H1 (cell line): ENCODE data around the gene DMGDH. TPM values are rescaled to one million over a fixed set of nuclear protein-coding genes. Genes with fewer than 3 reads are reported as not detected.

Source experiments
- CTCF ChIA-PET: fragments of 300-600 bp; sonication (Branson Sonifier 250); formaldehyde crosslinking; loops from one replicate; lab custom pipeline; 2021; ENCODE audit not compliant: partially characterized antibody; lab: Charles Lee
- POLR2A ChIA-PET: fragments of 300-600 bp; sonication (Branson Sonifier 250); formaldehyde crosslinking; loops from one replicate; lab custom pipeline; 2021; ENCODE audit warnings: inconsistent platforms; ENCODE audit not compliant: partially characterized antibody; lab: Charles Lee
- DNase-seq, 2 experiments: peaks; one replicate each; pipeline versions ENCODE4 v3.0.0 to v3.0.0-alpha.2; 2010 to 2022; ENCODE audit warnings: low spot score in 2 of 2, low read depth in 1 of 2, mixed read lengths in 1 of 2
- FAIRE-seq: peaks from 2 replicates; lab custom pipeline; 2011; peaks lifted over from hg19 to GRCh38; lab: Jason Lieb, UNC
- H2AFZ ChIP-seq: 2 replicates; pipeline ENCODE4 v1.8.1; 2012; ENCODE audit warnings: low read length, inconsistent platforms
- H2AK5ac ChIP-seq: 2 replicates; pipeline ENCODE4 v1.6.1; 2013; ENCODE audit warnings: low read depth, low read length
- H2BK120ac ChIP-seq: replicated peaks from 2 replicates; pipeline ENCODE3; 2013; ENCODE audit warnings: low read depth, low read length, inconsistent platforms
- H2BK12ac ChIP-seq: 2 replicates; pipeline ENCODE4 v1.6.1; 2013; ENCODE audit warnings: low read depth, low read length
- H2BK15ac ChIP-seq: 2 replicates; pipeline ENCODE4 v1.6.1; 2013; ENCODE audit warnings: low read length
- H2BK20ac ChIP-seq: 2 replicates; pipeline ENCODE4 v1.6.1; 2013; ENCODE audit warnings: low read length
- H2BK5ac ChIP-seq: 2 replicates; pipeline ENCODE4 v1.6.1; 2013; ENCODE audit warnings: low read depth, low read length
- H3K14ac ChIP-seq: 2 replicates; pipeline ENCODE4 v1.6.1; 2013; ENCODE audit warnings: inconsistent platforms; ENCODE audit not compliant: insufficient read length
- H3K18ac ChIP-seq: 2 replicates; pipeline ENCODE4 v1.6.1; 2013; ENCODE audit warnings: low read length; ENCODE audit errors: extremely low read depth
- H3K23ac ChIP-seq: 2 replicates; pipeline ENCODE4 v1.6.1; 2013; ENCODE audit warnings: inconsistent platforms; ENCODE audit not compliant: insufficient read length
- H3K23me2 ChIP-seq: 2 replicates; pipeline ENCODE4 v1.6.1; 2013; ENCODE audit warnings: low read depth, low read length
- H3K27ac ChIP-seq: 2 replicates; pipeline ENCODE4 v1.6.1; 2011; ENCODE audit warnings: low read depth, low read length, inconsistent platforms
- H3K27me3 ChIP-seq, 4 experiments: replicated peaks in 1 of 4; 1 replicate in 1 of 4; 2 replicates in 3 of 4; pipeline versions ENCODE4 v1.6.1 to v1.8.1; 2011 to 2013; ENCODE audit warnings: low read length in 3 of 4, mild to moderate bottlenecking in 3 of 4, inconsistent platforms in 2 of 4, mixed read lengths in 2 of 4, moderate library complexity in 1 of 4; ENCODE audit not compliant: control insufficient read depth in 3 of 4, insufficient read depth in 3 of 4; ENCODE audit errors: extremely low read depth in 1 of 4
- H3K36me3 ChIP-seq, 4 experiments: 2 replicates each; pipeline versions ENCODE4 v1.6.1 to v1.8.1; 2011 to 2013; ENCODE audit warnings: mild to moderate bottlenecking in 4 of 4, low read length in 3 of 4, moderate library complexity in 2 of 4, control low read depth in 1 of 4, inconsistent platforms in 1 of 4; ENCODE audit not compliant: insufficient read depth in 4 of 4, control insufficient read depth in 2 of 4
- H3K4ac ChIP-seq: replicated peaks from 2 replicates; pipeline ENCODE3; 2013; ENCODE audit warnings: low read length, low read depth, mixed read lengths, inconsistent platforms; ENCODE audit not compliant: insufficient read length
- H3K4me1 ChIP-seq, 4 experiments: replicated peaks in 1 of 4; 1 replicate in 1 of 4; 2 replicates in 3 of 4; pipeline versions ENCODE4 v1.6.1 to v1.8.1; 2011 to 2013; ENCODE audit warnings: low read length in 3 of 4, inconsistent platforms in 2 of 4, mixed read lengths in 1 of 4; ENCODE audit not compliant: insufficient read depth in 4 of 4, control insufficient read depth in 3 of 4
- H3K4me2 ChIP-seq, 2 experiments: 2 replicates each; pipeline versions ENCODE4 v1.6.1 to v1.8.1; 2011 to 2013; ENCODE audit warnings: low read depth in 2 of 2, low read length in 2 of 2, control low read depth in 1 of 2, inconsistent platforms in 1 of 2, mild to moderate bottlenecking in 1 of 2; ENCODE audit not compliant: insufficient read depth in 1 of 2
- H3K4me3 ChIP-seq, 4 experiments: fragments of 200-600, 300-600 bp in 1 of 4; sonication (generic), shearing (Covaris generic), sonication (Bioruptor Twin) in 1 of 4; 2 replicates each; pipeline versions ENCODE4 v1.5.1 to v1.8.1; 2011 to 2016; ENCODE audit warnings: low read length in 4 of 4, low read depth in 3 of 4, control low read depth in 2 of 4, inconsistent platforms in 2 of 4, mild to moderate bottlenecking in 2 of 4, mixed read lengths in 1 of 4, moderate library complexity in 1 of 4; ENCODE audit not compliant: insufficient read depth in 2 of 4; ENCODE audit errors: extremely low read depth in 1 of 4
- H3K56ac ChIP-seq: replicated peaks from 2 replicates; pipeline ENCODE3; 2013; ENCODE audit warnings: low read depth, mild to moderate bottlenecking, mixed read lengths, low read length, inconsistent platforms; ENCODE audit not compliant: insufficient read length
- H3K79me1 ChIP-seq: 2 replicates; pipeline ENCODE4 v1.6.1; 2013; ENCODE audit warnings: low read depth, low read length, control low read depth
- H3K79me2 ChIP-seq, 2 experiments: 2 replicates each; pipeline versions ENCODE4 v1.6.1 to v1.8.1; 2012 to 2013; ENCODE audit warnings: low read length in 2 of 2, mild to moderate bottlenecking in 2 of 2, inconsistent platforms in 1 of 2; ENCODE audit not compliant: insufficient read depth in 2 of 2, control insufficient read depth in 1 of 2
- H3K9ac ChIP-seq, 4 experiments: replicated peaks in 1 of 4; 1 replicate in 1 of 4; 2 replicates in 3 of 4; pipeline versions ENCODE4 v1.6.1 to v1.8.1; 2011 to 2013; ENCODE audit warnings: low read depth in 3 of 4, low read length in 3 of 4, control low read depth in 2 of 4, mild to moderate bottlenecking in 2 of 4, moderate library complexity in 2 of 4, inconsistent platforms in 1 of 4; ENCODE audit errors: extremely low read depth in 1 of 4
- H3K9me3 ChIP-seq, 2 experiments: 2 replicates each; pipeline versions ENCODE4 v1.6.1 to v1.8.1; 2012 to 2013; ENCODE audit warnings: mild to moderate bottlenecking in 2 of 2, moderate library complexity in 2 of 2, control low read depth in 1 of 2, inconsistent platforms in 1 of 2, low read depth in 1 of 2, low read length in 1 of 2, mixed read lengths in 1 of 2; ENCODE audit not compliant: insufficient read depth in 2 of 2
- H4K20me1 ChIP-seq, 2 experiments: replicated peaks in 1 of 2; 2 replicates each; pipeline versions ENCODE3 to v1.8.1; 2011 to 2013; ENCODE audit warnings: inconsistent platforms in 2 of 2, low read length in 2 of 2, mild to moderate bottlenecking in 1 of 2; ENCODE audit not compliant: insufficient read depth in 2 of 2, control insufficient read depth in 1 of 2
- H4K5ac ChIP-seq: 2 replicates; pipeline ENCODE4 v1.6.1; 2013; ENCODE audit warnings: low read length, low read depth, mixed read lengths, inconsistent platforms; ENCODE audit not compliant: insufficient read length
- H4K8ac ChIP-seq: 2 replicates; pipeline ENCODE4 v1.8.0; 2013; ENCODE audit warnings: mild to moderate bottlenecking, moderate library complexity, low read length, inconsistent platforms; ENCODE audit not compliant: insufficient read depth; ENCODE audit errors: extremely low read depth
- H4K91ac ChIP-seq: replicated peaks from 2 replicates; pipeline ENCODE3; 2013; ENCODE audit warnings: low read length, mixed read lengths, inconsistent platforms; ENCODE audit not compliant: insufficient read length
- CBX5 ChIP-seq: fragments of 300-800, 300-1000 bp; sonication (generic); IDR thresholded peaks from 2 replicates; pipeline ENCODE4 v1.7.1; 2016; ENCODE audit warnings: antibody characterized with exemption, low read length, low read depth
- CHD1 ChIP-seq: IDR thresholded peaks from 2 replicates; pipeline ENCODE4 v1.6.1; 2012; ENCODE audit warnings: low read depth, low read length, improper control_type of control experiment
- CREB1 ChIP-seq: IDR thresholded peaks from 2 replicates; pipeline ENCODE4 v1.6.1; 2012; ENCODE audit warnings: inconsistent platforms
- MAFK ChIP-seq: IDR thresholded peaks from 2 replicates; pipeline ENCODE4 v1.6.1; 2012; ENCODE audit warnings: low read depth, mild to moderate bottlenecking, improper control_type of control experiment, low read length
- NRF1 ChIP-seq: IDR thresholded peaks from 2 replicates; pipeline ENCODE4 v1.6.1; 2011; ENCODE audit warnings: mild to moderate bottlenecking, low read depth, low read length, improper control_type of control experiment
- RBBP5 ChIP-seq: IDR thresholded peaks from 2 replicates; pipeline ENCODE4 v1.7.1; 2012; ENCODE audit warnings: low read depth, mild to moderate bottlenecking, inconsistent platforms, low read length, moderate library complexity, borderline replicate concordance
- RXRA ChIP-seq: IDR thresholded peaks from 2 replicates; pipeline ENCODE4 v1.6.1; 2011; ENCODE audit warnings: low read depth, mild to moderate bottlenecking, low read length, moderate library complexity; ENCODE audit not compliant: insufficient read depth
- SIX5 ChIP-seq: IDR thresholded peaks from 2 replicates; pipeline ENCODE4 v1.6.1; 2011; ENCODE audit warnings: mild to moderate bottlenecking, low read depth, low read length
- WGBS, 2 experiments: shearing (Covaris generic) in 1 of 2; methylation state at CpG; one replicate each; pipeline versions ENCODE4 v1.1.6 to v1.1.7; 2013 to 2015; ENCODE audit warnings: low lambda C conversion rate in 2 of 2, mixed read lengths in 2 of 2, inconsistent platforms in 1 of 2, low coverage in 1 of 2, missing lambda C conversion rate in 1 of 2; ENCODE audit not compliant: insufficient replicate concordance in 2 of 2, insufficient coverage in 1 of 2, insufficient read length in 1 of 2; ENCODE audit errors: extremely low coverage in 1 of 2, missing lambda C conversion rate in 1 of 2; 5-methylcytosine and 5-hydroxymethylcytosine counted together
- polyA plus RNA-seq, 7 experiments: library from polyadenylated mRNA; depleted of rRNA in 3 of 7; stranded (reverse) in 5 of 7; unstranded in 2 of 7; fragments of >200 nt in 5 of 7; fragments of 200-250 nt in 2 of 7; gene quantifications; 1 replicate in 5 of 7; 2 replicates in 1 of 7; 4 replicates in 1 of 7; pipeline versions ENCODE4 v1.2.1 to v1.2.3, GENCODE V29; 2011 to 2013; ENCODE audit warnings: missing spikeins in 2 of 7, mixed read lengths in 2 of 7
- total RNA-seq: library from RNA; stranded (reverse); fragmentation: NEBNext Ultra II Directional; extraction: Animal tissue kit (Norgen Biotek cat#: 25700); gene quantifications from 2 replicates; pipeline ENCODE4 v1.2.1, GENCODE V29; 2021

Gene DMGDH
- total and polyA plus RNA-seq, 2 of the 8 experiments (the other 6 are each of a cell fraction or from before 2014, with no cell fraction given) = 0.15 TPM; not detected in 1

DNA sequence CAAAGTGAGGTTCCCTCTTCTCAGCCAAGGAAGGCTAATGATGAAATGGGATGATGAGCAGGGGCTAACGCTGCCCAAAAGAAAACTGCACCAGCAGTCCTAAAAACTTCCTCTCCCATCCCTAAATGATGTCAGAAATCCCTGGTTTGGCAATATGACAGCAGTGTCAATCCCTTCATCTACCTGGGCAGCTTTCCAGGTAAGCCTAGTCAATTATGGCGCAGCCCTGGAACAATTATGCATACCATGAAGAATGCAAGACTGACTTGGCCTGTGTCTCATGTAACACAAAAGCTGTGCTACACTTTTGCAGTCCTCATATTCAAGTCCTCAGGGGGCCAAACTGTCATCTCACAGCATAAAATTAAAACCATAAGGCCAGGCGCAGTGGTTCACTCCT is 7.0 kb downstream of the DMGDH start:
- Histone ChIP-seq H3K79me1 (no peaks in the 10 kb centered on the region), H3K36me3 (no peaks in the 10 kb centered on the region), H2AK5ac (no peak overlapping the region), H2BK5ac (no peak overlapping the region), H3K27ac (no peak overlapping the region), H3K14ac (no peak overlapping the region), H4K8ac (no peak overlapping the region), H3K9me3 (no peaks in the 10 kb centered on the region), H3K79me2 (no peaks in the 10 kb centered on the region), H3K18ac (no peak overlapping the region), H3K56ac (no peak overlapping the region), H3K4ac (no peak overlapping the region), H2BK120ac (no peak overlapping the region), H2BK15ac (no peak overlapping the region), H3K23ac (no peak overlapping the region), H3K27me3 (no peaks in the 10 kb centered on the region), H3K23me2 (no peaks in the 10 kb centered on the region), H2BK12ac (no peak overlapping the region), H3K9ac (no peak overlapping the region), H2BK20ac (no peak overlapping the region), H4K20me1 (no peaks in the 10 kb centered on the region), H3K4me2 (no peak overlapping the region), H2AFZ (no peak overlapping the region), H3K4me3 (no peak overlapping the region), H4K91ac (no peak overlapping the region), H4K5ac (no peak overlapping the region), H3K4me1 (no peaks in the 10 kb centered on the region)
- DNase-seq (no peak), FAIRE-seq (no peak)
- POLR2A ChIA-PET = no interaction called here
- TF ChIP-seq MAFK (no peak), RBBP5 (no peak), SIX5 (no peak), NRF1 (no peak), CBX5 (no peak), CREB1 (no peak), RXRA (no peak), CHD1 (no peak)
- WGBS, 2 experiments = 81% methylated on average over 3 of the region's 3 CpGs; no CpG with 5 or more reads in 1 of the 2 experiments
- CTCF ChIA-PET = interaction anchor here (1.0 kb wide), 1 partner anchor 71 kb away, joined by 3 read pairs; no protein-coding TSS in a partner anchor
